ENCODE data around the gene PDE4D. TPM values are rescaled to one million over a fixed set of nuclear protein-coding genes. Genes with fewer than 3 reads are reported as not detected.

Gene PDE4D
- total RNA-seq, 1 experiment from 2014 or later = 6.5 TPM

DNA sequence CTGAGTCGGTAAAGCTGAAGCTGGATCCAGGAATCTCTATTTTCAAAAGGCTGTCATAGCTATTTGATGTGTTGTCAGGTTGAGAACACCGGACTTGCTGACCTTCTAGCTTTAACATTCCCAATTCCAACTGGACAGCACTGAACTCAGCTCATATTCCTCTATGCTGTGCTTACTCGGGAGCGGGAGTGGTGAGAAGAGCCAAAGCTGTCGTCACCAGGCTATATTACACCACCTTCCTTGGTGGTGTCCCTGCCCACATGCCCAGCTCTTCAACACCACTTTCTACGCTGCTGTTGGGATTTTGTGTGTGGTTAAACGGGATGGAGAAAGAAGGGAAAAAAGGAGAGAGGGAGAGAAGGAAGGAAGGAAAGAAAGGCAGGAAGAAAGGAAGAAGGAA lies 657.1 kb downstream of the PDE4D start:
- Histone ChIP-seq H3K27me3 (replicated peaks; ENCODE audit: insufficient read depth, low read depth, low read length, poor library complexity) (no peaks in the 10 kb centered on the region), H3K27ac (ENCODE audit: low read depth, low read length, poor library complexity, severe bottlenecking) (no peak overlapping the region), H3K4me3 (ENCODE audit: low read depth, low read length, poor library complexity, severe bottlenecking) (no peak overlapping the region), H3K9me3 (ENCODE audit: low read depth, low read length, poor library complexity, severe bottlenecking) (no peaks in the 10 kb centered on the region), H3K36me3 (ENCODE audit: insufficient read depth, low read length, poor library complexity, severe bottlenecking) (no peaks in the 10 kb centered on the region), H3K4me1 (ENCODE audit: insufficient read depth, low read length, poor library complexity, severe bottlenecking) (no peaks in the 10 kb centered on the region)
- intact Hi-C loops (cut with micrococcal nuclease; ENCODE audit: unreplicated experiment) = no loop called here
- TF ChIP-seq EZH2 (IDR thresholded peaks at IDR 0.05; ENCODE audit: borderline replicate concordance, low read depth, low read length, poor library complexity, severe bottlenecking) = no peak
- TF ChIP-seq, protein P1, sequence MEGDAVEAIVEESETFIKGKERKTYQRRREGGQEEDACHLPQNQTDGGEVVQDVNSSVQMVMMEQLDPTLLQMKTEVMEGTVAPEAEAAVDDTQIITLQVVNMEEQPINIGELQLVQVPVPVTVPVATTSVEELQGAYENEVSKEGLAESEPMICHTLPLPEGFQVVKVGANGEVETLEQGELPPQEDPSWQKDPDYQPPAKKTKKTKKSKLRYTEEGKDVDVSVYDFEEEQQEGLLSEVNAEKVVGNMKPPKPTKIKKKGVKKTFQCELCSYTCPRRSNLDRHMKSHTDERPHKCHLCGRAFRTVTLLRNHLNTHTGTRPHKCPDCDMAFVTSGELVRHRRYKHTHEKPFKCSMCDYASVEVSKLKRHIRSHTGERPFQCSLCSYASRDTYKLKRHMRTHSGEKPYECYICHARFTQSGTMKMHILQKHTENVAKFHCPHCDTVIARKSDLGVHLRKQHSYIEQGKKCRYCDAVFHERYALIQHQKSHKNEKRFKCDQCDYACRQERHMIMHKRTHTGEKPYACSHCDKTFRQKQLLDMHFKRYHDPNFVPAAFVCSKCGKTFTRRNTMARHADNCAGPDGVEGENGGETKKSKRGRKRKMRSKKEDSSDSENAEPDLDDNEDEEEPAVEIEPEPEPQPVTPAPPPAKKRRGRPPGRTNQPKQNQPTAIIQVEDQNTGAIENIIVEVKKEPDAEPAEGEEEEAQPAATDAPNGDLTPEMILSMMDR (conservative IDR thresholded peaks at IDR 0.05; ENCODE audit: low read depth, low read length) = no peak
- ChIA-PET POLR2A (ENCODE audit: low non-redundant PET) (interaction anchor here (0.6 kb wide), 2 partner anchors 152 to 169 kb away, joined by 3 to 4 read pairs; no protein-coding TSS in a partner anchor), CTCF (no interaction called here)
- DNase-seq (ENCODE audit: low spot score) = no peak
- BruUV-seq (replicated peaks) = no TSS peak

DNA sequence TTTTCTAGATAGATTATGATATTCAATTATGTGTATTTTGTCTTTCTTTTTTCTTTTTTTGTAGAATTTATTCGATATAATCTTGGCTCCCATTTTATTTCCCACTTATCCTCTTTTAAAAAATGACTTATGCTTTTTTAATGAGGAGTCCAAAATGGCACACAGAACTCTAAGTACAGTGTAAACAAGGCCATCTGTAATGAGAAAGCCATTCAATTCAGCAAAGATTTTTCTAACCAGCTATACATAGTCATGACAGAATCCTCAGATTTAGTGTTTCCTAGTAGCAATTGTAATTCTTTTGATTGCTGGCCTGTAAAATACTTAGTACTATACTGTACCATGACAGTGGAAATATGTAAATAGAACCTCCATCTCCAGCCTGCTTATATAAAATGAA lies 659.3 kb downstream of the PDE4D start:
- Histone ChIP-seq H3K27me3 (replicated peaks; ENCODE audit: insufficient read depth, low read depth, low read length, poor library complexity) (no peaks in the 10 kb centered on the region), H3K27ac (ENCODE audit: low read depth, low read length, poor library complexity, severe bottlenecking) (no peak overlapping the region), H3K4me3 (ENCODE audit: low read depth, low read length, poor library complexity, severe bottlenecking) (no peak overlapping the region), H3K9me3 (ENCODE audit: low read depth, low read length, poor library complexity, severe bottlenecking) (no peaks in the 10 kb centered on the region), H3K36me3 (ENCODE audit: insufficient read depth, low read length, poor library complexity, severe bottlenecking) (no peaks in the 10 kb centered on the region), H3K4me1 (ENCODE audit: insufficient read depth, low read length, poor library complexity, severe bottlenecking) (no peaks in the 10 kb centered on the region)
- no peak for DNase-seq (ENCODE audit: low spot score)
- POLR2A ChIA-PET (ENCODE audit: low non-redundant PET) = no interaction called here
- TF ChIP-seq, protein P1 (conservative IDR thresholded peaks at IDR 0.05; ENCODE audit: low read depth, low read length) = no peak
- TF ChIP-seq EZH2 (IDR thresholded peaks at IDR 0.05; ENCODE audit: borderline replicate concordance, low read depth, low read length, poor library complexity, severe bottlenecking) = no peak
- intact Hi-C loops (cut with micrococcal nuclease; ENCODE audit: unreplicated experiment) = no loop called here
- CTCF ChIA-PET = no interaction called here
- no TSS peak for BruUV-seq (replicated peaks)

DNA sequence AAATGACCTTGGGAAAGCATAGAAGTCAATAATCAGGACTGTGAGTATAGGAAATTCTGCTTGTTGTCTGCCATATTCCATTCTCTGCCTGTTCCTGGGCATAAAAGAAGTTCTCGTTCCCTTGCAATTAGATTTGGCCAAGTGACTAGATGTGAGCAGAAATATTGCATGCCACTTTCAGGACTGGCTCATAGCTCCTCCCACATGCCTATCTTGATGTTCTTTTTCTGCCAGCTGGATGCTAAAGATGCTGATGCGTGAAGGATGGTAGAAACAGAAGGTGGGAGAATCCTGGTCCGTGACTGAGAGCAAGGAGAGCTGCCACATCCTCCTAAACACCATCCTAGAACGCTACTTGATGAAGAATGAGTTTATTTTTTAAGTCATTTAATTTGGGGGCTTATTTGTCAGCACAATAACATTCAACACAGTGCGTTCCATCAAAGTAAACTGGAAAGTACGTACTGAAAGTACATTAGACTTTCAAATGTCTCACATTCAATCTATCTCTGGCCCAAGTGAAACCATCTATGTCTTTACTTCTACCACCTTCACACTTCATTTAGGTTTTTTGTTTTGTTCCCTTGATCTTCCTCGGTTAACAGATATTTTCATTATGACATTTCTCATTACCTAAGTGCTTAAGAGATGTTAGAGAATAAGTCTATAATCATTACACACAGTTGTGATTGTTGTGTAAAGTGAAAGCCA lies 662.1 kb downstream of the PDE4D start:
- POLR2A ChIA-PET (ENCODE audit: low non-redundant PET) = no interaction called here
- CTCF ChIA-PET = no interaction called here

More for the DNA sequence above, 662.1 kb downstream of the PDE4D start:
- H3K4me3 ChIP-seq (ENCODE audit: low read depth, low read length, poor library complexity, severe bottlenecking) = no peak overlapping the region
- TF ChIP-seq, protein P1 (conservative IDR thresholded peaks at IDR 0.05; ENCODE audit: low read depth, low read length) = no peak
- TF ChIP-seq EZH2 (IDR thresholded peaks at IDR 0.05; ENCODE audit: borderline replicate concordance, low read depth, low read length, poor library complexity, severe bottlenecking) = no peak
- H3K27ac ChIP-seq (ENCODE audit: low read depth, low read length, poor library complexity, severe bottlenecking) = no peak overlapping the region
- no peaks in the 10 kb centered on the region for H3K36me3 ChIP-seq (ENCODE audit: insufficient read depth, low read length, poor library complexity, severe bottlenecking)
- DNase-seq (ENCODE audit: low spot score) = no peak
- no peaks in the 10 kb centered on the region for H3K9me3 ChIP-seq (ENCODE audit: low read depth, low read length, poor library complexity, severe bottlenecking)
- intact Hi-C loops (cut with micrococcal nuclease; ENCODE audit: unreplicated experiment) = no loop called here
- no peaks in the 10 kb centered on the region for H3K27me3 ChIP-seq (replicated peaks; ENCODE audit: insufficient read depth, low read depth, low read length, poor library complexity)
- BruUV-seq (replicated peaks) = no TSS peak
- H3K4me1 ChIP-seq (ENCODE audit: insufficient read depth, low read length, poor library complexity, severe bottlenecking) = no peaks in the 10 kb centered on the region
